ENCODE results near the gene CASQ2.

DNA sequence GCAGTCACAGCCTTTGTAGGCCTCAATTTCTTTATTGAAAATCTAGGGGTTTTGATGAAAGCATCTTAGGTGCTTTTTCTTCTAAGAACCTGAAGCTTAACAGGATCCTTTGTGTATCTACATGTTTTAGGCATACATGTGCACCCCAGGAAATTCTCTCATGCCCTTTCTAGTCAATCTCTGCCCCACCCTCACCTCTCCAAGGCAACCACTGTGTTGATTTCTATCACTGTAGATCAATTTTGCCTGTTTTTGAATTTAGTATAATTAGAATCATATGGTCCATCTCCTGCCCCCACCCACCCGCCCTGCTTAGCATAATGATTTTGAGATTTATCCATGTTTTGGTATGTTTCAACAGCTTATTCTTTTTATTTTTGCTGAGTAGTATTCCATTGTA is 107.4 kb downstream of the CASQ2 start:
- TF ChIP-seq, protein P1, sequence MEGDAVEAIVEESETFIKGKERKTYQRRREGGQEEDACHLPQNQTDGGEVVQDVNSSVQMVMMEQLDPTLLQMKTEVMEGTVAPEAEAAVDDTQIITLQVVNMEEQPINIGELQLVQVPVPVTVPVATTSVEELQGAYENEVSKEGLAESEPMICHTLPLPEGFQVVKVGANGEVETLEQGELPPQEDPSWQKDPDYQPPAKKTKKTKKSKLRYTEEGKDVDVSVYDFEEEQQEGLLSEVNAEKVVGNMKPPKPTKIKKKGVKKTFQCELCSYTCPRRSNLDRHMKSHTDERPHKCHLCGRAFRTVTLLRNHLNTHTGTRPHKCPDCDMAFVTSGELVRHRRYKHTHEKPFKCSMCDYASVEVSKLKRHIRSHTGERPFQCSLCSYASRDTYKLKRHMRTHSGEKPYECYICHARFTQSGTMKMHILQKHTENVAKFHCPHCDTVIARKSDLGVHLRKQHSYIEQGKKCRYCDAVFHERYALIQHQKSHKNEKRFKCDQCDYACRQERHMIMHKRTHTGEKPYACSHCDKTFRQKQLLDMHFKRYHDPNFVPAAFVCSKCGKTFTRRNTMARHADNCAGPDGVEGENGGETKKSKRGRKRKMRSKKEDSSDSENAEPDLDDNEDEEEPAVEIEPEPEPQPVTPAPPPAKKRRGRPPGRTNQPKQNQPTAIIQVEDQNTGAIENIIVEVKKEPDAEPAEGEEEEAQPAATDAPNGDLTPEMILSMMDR (IDR thresholded peaks at IDR 0.05), result no peak
- no peak for TF ChIP-seq ZFX (IDR thresholded peaks at IDR 0.05; ENCODE audit: borderline replicate concordance)
